Measurements from ENCODE around the gene RNF169. TPM values are rescaled to one million over a fixed set of nuclear protein-coding genes. Genes with fewer than 3 reads are reported as not detected.
"Not testable (repeated sequence)": the region's sequence is repeated elsewhere in the genome, so short reads cannot be mapped to it uniquely, and the experiment has no call there.

RNF169 gene
- total RNA-seq, 2 donors from 2014 or later = 22.1 to 30.1 TPM

DNA sequence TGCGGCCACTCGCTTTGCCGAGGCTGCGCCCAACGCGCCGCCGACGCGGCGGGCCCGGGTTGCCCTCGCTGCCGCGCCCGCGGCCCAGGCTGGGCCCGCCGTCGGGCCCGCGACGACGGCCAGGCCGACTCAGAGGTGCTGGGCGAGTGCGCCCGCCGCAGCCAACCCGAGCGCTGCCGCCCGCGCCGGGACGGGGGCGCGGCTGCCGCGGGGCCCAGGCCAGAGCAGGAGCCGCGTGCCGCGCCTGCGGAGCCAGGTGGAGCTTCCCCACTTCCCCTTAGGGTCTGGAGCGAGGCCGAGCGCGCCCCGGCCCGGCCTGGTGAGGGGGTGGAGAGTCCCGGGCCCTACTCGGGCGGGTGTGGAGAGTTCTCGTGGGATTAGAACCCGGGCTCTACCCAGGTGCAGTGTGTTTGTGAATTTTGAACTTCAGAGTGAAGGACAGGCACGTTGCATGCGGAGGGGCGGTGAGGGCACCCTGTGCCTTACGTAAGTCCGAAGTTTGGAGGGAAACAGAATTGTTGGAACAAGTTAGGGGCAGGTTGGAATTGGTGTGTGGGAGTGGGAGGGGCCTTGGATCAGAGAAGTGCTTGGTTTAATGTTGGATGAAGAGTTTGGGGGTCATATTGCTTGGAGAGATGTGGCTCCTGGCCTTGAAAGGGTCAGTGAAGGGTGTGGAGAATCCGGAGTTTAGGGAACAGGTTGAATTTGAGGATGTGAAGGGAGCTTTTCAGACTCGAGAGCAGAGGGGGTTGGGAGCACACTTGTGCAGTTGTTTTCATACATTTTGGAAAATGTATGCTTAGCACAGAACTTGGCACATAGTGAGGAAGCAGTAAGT lies 697 bp downstream of the RNF169 start:
- H3K9me3 ChIP-seq = no peaks in the 10 kb centered on the region
- H3K27ac ChIP-seq = peak overlapping the region; percentile 87 to 91
- H3K36me3 ChIP-seq = no peaks in the 10 kb centered on the region
- H3K4me1 ChIP-seq (ENCODE audit: control insufficient read depth in 1 of 2, low read depth in 2 of 2) = peaks cover 14 to 23% of the 10 kb centered on the region in 2 donors
- TF ChIP-seq CTCF (IDR thresholded peaks at IDR 0.05) = no peak
- no peak for DNase-seq (ENCODE audit: low spot score)
- no peaks in the 10 kb centered on the region for H3K27me3 ChIP-seq (replicated peaks; ENCODE audit: insufficient read depth)
- peak overlapping the region; percentile 84 for H3K4me3 ChIP-seq
- peak; percentile 13 for ATAC-seq (ENCODE audit: insufficient number of reproducible peaks, low FRiP score, low read depth)

DNA sequence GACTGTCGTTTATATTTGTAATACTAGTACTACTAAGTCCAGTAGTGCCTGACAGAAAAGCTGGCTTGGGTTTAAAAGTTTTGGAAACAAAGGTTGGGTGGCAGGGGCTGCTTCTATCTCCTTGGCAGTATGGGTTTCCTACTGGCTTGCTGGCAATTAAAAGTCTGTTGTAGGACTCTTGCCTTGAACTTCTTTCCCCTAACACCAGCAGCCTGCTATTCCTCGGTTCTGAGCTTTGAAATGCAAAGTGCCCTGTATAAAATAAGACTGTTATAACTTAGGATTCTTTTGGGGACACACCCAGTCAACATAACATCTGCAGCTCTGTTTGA lies 1.3 kb downstream of the RNF169 start:
- no peak for TF ChIP-seq CTCF (IDR thresholded peaks at IDR 0.05)
- ATAC-seq (ENCODE audit: insufficient number of reproducible peaks, low FRiP score, low read depth) (no peak), DNase-seq (ENCODE audit: low spot score) (no peak)
- Histone ChIP-seq H3K27me3 (replicated peaks; ENCODE audit: insufficient read depth) (no peaks in the 10 kb centered on the region), H3K27ac (no peak overlapping the region), H3K4me1 (ENCODE audit: control insufficient read depth in 1 of 2, low read depth in 2 of 2) (peaks cover 17 to 29% of the 10 kb centered on the region in 2 donors), H3K36me3 (no peaks in the 10 kb centered on the region), H3K4me3 (peak overlapping the region; percentile 84), H3K9me3 (no peaks in the 10 kb centered on the region)

DNA sequence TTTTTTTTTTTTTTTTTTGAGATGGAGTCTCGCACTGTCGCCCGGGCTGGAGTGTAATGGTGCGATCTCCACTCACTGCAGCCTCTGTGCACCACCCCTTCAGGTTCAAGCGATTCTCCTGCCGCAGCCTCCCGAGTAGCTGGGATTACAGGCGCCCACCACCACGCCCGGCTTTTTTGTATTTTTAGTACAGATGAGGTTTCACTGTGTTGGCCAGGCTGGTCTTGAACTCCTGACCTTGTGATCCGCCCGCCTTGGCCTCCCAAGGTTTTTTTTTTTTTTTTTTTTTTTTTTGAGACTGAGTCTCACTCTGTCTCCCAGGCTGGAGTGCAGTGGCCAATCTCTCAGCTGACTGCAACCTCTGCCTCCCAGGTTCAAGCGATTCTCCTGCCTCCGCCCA lies 1.9 kb downstream of the RNF169 start:
- not testable (repeated sequence) for ATAC-seq (ENCODE audit: insufficient number of reproducible peaks, low FRiP score, low read depth); H3K27me3 ChIP-seq (replicated peaks; ENCODE audit: insufficient read depth); H3K27ac ChIP-seq; H3K9me3 ChIP-seq; DNase-seq (ENCODE audit: low spot score); H3K36me3 ChIP-seq; H3K4me3 ChIP-seq
- peaks cover 21 to 31% of the 10 kb centered on the region in 2 donors for H3K4me1 ChIP-seq (ENCODE audit: control insufficient read depth in 1 of 2, low read depth in 2 of 2)

- Histone ChIP-seq H3K4me1 (ENCODE audit: control insufficient read depth in 1 of 2, low read depth in 2 of 2) (peaks cover 21 to 31% of the 10 kb centered on the region in 2 donors), H3K36me3 (no peaks in the 10 kb centered on the region), H3K4me3 (no peak overlapping the region), H3K27me3 (replicated peaks; ENCODE audit: insufficient read depth) (no peaks in the 10 kb centered on the region), H3K9me3 (no peaks in the 10 kb centered on the region), H3K27ac (no peak overlapping the region)
- no peak for DNase-seq (ENCODE audit: low spot score)
- ATAC-seq (ENCODE audit: insufficient number of reproducible peaks, low FRiP score, low read depth) = no peak
- TF ChIP-seq CTCF (IDR thresholded peaks at IDR 0.05) = no peak
Measured at GRCh38 chr11:74751303-74751702, 2.7 kb downstream of the RNF169 start.

DNA sequence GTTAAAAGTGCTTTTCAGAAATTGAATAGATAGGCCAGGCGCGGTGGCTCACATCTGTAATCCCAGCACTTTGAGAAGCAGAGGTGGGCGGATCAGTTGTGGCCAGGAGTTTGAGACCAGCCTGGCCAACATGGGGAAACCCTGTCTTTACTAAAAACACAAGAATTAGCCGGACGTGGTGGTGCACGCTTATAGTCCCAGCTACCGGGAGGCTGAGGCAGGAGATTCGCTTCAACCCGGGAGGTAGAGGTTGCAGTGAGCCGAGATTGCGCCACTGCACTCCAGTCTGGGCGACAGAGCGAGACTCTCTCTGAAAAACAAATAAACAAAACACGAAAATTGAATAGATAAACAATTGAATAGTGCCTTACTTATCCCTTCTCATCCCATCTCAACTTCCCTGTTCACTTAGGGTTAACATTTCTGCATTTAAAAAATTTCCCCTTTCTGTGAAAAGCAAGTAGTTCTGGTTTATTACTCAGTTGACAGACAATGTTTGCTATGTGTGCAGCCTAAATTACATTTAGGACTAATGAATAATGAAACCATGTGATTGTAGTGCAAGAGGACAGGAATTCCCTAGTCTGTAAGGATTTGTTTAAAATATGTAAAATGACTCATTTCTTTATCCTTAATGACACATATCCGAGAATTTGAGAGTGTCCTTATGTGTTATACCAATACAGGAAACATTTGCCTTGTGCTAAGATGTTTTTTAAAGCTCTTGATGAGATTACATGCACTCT lies 6.0 kb downstream of the RNF169 start:
- no peak for DNase-seq (ENCODE audit: low spot score)
- Histone ChIP-seq H3K4me3 (no peak overlapping the region), H3K4me1 (ENCODE audit: control insufficient read depth in 1 of 2, low read depth in 2 of 2) (peaks cover 17 to 19% of the 10 kb centered on the region in 2 donors), H3K27ac (no peak overlapping the region), H3K36me3 (no peaks in the 10 kb centered on the region), H3K27me3 (replicated peaks; ENCODE audit: insufficient read depth) (no peaks in the 10 kb centered on the region), H3K9me3 (no peaks in the 10 kb centered on the region)
- ATAC-seq (ENCODE audit: insufficient number of reproducible peaks, low FRiP score, low read depth) = no peak
- TF ChIP-seq CTCF (IDR thresholded peaks at IDR 0.05) = no peak

Data from thoracic aorta (tissue), 2 donors.